Epithelial cell of prostate (primary cell): ENCODE results near the gene TADA2B.
A peak's percentile ranks its signal among the peaks of the same experiment; 100 is the strongest.

Experiments
- DNase-seq: peaks from one replicate; pipeline ENCODE4 v3.0.0-alpha.2; 2011; ENCODE audit warnings: low read depth, low spot score
- H3K27ac ChIP-seq: fragments of 450-650 bp; 2 replicates; pipeline ENCODE4 v1.5.1; 2017; ENCODE audit warnings: mild to moderate bottlenecking

Gene TADA2B

GRCh38 chr4:7016512-7016911 is 26.7 kb upstream of the TADA2B start:
- no peak for DNase-seq
- no peak overlapping the region for H3K27ac ChIP-seq

GRCh38 chr4:7017446-7018048 is 25.6 kb upstream of the TADA2B start:
- no peak overlapping the region for H3K27ac ChIP-seq
- DNase-seq, result no peak

GRCh38 chr4:7018281-7018680 is 24.9 kb upstream of the TADA2B start:
- DNase-seq, result no peak
- no peak overlapping the region for H3K27ac ChIP-seq

DNA sequence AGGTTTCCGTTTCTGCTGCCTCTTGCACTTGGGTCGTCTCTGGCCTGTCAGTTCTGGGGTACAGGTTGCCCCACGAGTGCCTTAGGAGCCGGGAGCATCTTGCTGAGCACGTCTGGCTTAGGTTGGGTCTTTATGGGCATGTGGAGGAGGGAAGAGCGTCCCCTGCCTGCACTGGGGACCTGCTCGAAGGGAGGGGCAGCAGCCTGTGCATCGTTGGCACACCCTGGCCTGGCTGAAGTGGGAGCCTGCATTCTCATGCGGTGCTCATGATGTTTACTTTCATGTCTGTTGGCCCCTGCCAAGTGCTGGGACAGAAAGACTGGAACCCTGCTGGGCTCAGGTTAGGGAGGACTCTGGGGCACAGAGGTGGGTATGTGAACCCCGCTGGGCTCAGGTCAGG is 23.8 kb upstream of the TADA2B start:
- H3K27ac ChIP-seq, result no peak overlapping the region
- no peak for DNase-seq

DNA sequence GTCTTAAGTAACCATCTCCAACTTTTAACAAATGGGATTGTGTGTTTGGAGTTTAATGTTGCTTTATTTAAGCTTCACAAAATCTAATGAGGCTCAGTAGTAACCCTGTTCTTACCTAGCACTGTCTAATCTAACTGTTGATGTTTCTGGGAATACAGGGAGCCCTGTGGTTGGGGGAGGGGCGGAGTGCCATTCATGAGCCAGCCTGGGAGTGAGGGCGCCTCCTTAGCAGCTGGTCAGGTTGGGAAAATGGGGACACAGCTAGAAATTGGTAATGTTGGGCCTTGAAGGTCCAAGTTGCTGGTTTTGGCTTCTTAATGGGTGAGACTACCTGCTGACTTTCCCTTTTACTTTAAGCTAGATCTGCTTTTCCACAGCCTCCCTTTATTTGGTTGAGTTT is 22.9 kb upstream of the TADA2B start:
- H3K27ac ChIP-seq, result peak overlapping the region; percentile 92

DNA sequence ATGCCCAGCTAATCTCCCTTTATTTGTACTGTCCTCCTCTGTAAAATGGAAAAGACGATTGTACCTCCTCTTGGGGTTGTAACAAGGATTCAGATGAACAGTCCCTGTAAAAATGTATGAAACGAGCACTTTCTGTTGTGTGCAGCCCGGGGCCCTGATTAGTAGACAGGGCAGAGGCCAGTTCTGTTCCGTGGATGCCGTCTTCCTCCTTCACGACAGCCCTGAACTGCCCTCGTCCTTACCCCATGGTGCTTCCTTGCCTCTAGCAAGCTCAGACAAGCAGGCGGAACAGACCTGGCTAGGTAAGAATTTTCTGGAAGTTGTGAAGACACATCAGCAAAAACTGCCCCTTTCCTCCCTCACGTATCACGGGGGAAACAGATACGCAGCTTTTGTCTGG is 22.3 kb upstream of the TADA2B start:
- H3K27ac ChIP-seq, result peak overlapping the region; percentile 92
- DNase-seq, result no peak

More for the DNA sequence above, 22.9 kb upstream of the TADA2B start:
- no peak for DNase-seq

- peak overlapping the region; percentile 92 for H3K27ac ChIP-seq
- no peak for DNase-seq
These were observed 21.8 kb upstream of the TADA2B start for GRCh38 chr4:7021355-7021754.

DNA sequence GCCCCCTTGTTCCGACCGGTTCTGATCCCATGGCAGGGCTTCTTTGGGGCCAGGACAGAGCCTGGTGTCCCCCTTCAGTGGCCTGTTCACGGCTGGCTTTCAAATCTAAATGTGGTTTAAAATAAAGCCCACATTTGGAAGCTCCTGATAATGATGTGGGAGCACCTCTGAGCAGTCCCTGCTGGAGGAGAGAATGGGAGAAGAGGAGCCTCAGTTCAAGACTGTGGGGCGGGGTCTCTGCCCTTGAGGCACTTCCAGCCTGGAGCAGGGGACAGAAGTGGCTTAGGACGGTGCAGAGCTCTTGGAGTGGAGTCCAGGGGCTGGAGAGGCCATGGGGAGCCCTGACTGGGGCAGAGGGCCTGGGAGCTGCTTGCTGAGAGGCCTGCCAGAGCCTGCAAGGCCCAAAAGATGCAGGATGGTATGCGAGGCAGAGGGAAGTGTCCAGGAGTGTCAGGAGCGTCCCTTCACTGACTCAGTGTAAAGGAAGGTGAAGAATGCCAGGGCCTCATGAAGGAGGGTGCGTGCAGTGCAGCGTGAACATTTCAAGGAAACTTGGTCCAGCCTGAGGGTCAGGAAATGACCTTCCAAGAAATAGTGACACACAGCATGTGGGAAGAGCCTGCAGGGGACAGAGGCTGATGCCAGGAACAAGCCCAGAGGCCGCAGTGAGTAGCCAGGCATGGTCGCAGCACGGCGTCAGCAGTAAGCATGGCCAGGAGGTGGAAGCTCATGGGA is 21.1 kb upstream of the TADA2B start:
- DNase-seq, result no peak
- peak overlapping the region; percentile 92 for H3K27ac ChIP-seq

- DNase-seq, result no peak
- H3K27ac ChIP-seq, result peak overlapping the region; percentile 92
These were observed 19.7 kb upstream of the TADA2B start for GRCh38 chr4:7023486-7023885.

DNA sequence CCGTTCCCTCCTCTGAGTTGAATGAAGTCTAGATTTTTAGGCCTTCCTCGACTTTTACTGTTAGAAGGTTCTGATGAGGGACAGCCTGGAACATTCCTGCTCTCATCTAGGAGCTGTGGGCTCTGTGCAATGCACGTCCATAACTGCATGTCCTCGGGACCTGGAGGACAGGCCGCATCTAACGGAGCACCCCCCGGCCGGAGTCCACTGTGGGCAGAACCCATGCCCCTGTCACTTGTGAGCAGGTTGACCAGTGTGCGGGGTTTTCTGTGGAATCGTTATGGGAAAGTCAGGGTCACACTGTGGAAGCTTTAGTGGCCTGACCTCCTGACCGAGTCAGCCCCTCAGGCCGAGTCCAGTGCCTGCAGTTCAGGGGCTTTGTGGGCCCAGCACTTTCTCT is 19.3 kb upstream of the TADA2B start:
- DNase-seq, result no peak
- no peak overlapping the region for H3K27ac ChIP-seq

- no peak for DNase-seq
- no peak overlapping the region for H3K27ac ChIP-seq
These were observed 18.8 kb upstream of the TADA2B start for GRCh38 chr4:7024336-7024890.

- H3K27ac ChIP-seq, result no peak overlapping the region
- no peak for DNase-seq
These were observed 18.1 kb upstream of the TADA2B start for GRCh38 chr4:7025040-7025602.

DNA sequence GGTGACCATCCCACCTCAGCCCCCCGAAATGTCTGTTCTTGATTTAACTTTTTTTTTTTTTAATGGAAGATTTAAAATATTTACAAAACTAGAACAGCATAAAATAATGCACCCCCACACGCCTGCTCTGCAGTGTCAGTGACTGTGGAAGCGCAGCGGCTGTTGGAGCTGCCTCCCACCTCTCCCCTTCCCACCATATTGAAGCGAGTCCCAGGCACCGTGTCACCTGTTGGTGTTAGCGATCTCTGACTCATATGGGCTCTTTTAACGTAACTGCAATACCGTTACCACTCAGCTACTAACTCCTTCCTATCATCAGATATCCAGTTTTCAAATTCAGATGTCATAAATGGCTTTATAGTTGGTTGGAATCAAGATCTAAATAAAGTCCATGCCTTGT is 17.1 kb upstream of the TADA2B start:
- no peak overlapping the region for H3K27ac ChIP-seq
- no peak for DNase-seq

DNA sequence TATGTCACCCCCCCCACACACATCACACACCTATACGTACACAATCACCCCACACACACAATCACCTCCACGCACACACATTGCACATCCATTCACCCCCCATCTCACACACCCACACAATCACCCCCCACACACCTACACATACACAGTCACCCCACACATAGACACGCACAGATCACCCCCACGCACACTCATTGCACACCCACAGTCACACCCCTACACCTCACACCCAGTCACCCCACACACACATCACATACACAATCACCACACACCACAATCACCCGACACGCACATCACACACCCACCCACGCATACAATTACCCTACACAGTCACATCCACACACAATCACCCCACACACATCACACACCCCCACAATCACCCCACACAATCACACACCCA is 15.9 kb upstream of the TADA2B start:
- H3K27ac ChIP-seq, result no peak overlapping the region
- no peak for DNase-seq

- no peak for DNase-seq
- H3K27ac ChIP-seq, result no peak overlapping the region
These were observed 15.3 kb upstream of the TADA2B start for GRCh38 chr4:7027913-7028312.

DNA sequence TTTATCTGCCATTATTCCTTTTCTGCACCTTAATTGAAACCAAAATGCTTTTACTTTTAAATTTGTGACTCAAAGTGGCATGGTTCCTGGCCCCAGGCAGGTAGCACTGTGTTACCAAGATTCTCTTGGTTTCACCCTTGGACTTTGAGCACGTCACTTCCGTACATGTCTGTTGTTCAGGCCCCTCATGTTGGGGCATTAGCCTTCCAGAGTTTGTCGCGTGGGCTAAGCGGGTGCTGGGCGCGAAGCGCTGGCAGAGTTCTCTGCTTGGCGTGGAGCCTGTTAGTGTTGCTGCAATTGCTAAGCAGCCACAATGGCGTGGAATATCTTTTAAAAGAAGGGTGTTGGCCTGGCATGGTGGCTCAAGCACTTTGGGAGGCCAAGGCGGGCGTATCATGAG is 14.0 kb upstream of the TADA2B start:
- no peak for DNase-seq
- H3K27ac ChIP-seq, result no peak overlapping the region

GRCh38 chr4:7029921-7030320 is 13.3 kb upstream of the TADA2B start:
- no peak overlapping the region for H3K27ac ChIP-seq
- DNase-seq, result no peak

DNA sequence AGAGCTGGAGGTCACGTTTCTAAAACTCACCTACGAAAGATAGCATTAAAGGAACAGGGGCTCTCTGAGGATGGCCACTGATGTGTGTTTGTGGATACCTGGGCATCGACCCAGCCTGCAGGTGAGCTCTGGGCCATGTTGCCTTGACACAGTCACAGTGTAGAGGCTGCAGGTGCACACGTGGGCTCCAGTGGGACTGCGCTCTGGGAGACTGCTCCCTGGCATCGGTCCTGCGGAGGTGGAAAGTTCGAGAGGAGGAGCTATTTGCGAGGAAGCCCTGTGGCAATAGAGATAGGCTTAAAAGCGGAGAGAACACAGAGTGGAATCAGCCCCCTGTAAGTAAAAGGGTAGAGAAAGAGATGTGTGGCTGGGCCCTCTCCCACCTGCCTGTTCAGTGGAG is 12.3 kb upstream of the TADA2B start:
- DNase-seq, result no peak
- no peak overlapping the region for H3K27ac ChIP-seq

GRCh38 chr4:7031558-7032449 is 11.4 kb upstream of the TADA2B start:
- DNase-seq, result no peak
- H3K27ac ChIP-seq, result no peak overlapping the region

- DNase-seq, result no peak
- no peak overlapping the region for H3K27ac ChIP-seq
These were observed 10.6 kb upstream of the TADA2B start for GRCh38 chr4:7032596-7032995.
